GM20000 (cell line): ENCODE data around the gene INHBB.

ENCODE experiments used
- DNase-seq: peaks from one replicate; pipeline ENCODE4 v3.0.0; 2012; ENCODE audit warnings: low spot score
- TF ChIP-seq, protein P1 (sequence below): IDR thresholded peaks from 2 replicates; pipeline ENCODE4 v1.5.1; 2012; ENCODE audit warnings: mild to moderate bottlenecking, control low read depth; ENCODE audit errors: extremely low read depth, missing control alignments

INHBB gene

DNA sequence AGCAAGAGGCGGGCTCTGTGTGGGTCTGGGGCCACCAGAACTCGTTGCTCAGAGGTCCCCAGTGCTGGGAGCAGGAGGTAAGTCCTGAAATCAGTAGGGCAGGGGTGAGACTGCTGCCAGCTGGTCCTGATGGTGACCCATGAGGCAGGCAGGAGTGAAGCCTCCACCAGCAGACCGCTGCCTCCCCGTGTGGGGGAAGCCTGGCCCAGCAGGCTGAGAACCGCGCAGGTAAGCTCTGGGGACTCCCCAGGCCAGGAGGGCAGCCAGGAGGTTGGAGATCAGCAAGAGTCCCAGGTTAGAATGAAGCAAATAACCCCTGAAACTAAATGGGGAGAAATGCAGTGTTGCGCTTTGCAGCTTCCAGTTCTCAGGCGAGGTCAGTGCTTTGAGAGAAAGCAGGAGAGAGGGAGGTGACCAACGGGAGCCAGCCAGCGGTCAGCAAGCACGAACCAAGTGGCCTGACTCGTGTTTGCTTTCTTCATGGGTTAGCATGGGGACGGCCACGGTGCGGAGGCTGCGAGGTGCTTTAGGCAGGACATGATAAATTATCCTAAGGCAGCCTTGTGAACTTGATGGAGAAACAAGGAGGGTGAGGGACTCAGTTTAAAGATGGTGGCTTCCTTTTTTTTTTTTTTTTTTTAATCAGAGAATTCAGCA is 26.2 kb downstream of the INHBB start:
- TF ChIP-seq, protein P1, sequence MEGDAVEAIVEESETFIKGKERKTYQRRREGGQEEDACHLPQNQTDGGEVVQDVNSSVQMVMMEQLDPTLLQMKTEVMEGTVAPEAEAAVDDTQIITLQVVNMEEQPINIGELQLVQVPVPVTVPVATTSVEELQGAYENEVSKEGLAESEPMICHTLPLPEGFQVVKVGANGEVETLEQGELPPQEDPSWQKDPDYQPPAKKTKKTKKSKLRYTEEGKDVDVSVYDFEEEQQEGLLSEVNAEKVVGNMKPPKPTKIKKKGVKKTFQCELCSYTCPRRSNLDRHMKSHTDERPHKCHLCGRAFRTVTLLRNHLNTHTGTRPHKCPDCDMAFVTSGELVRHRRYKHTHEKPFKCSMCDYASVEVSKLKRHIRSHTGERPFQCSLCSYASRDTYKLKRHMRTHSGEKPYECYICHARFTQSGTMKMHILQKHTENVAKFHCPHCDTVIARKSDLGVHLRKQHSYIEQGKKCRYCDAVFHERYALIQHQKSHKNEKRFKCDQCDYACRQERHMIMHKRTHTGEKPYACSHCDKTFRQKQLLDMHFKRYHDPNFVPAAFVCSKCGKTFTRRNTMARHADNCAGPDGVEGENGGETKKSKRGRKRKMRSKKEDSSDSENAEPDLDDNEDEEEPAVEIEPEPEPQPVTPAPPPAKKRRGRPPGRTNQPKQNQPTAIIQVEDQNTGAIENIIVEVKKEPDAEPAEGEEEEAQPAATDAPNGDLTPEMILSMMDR, result no peak
- no peak for DNase-seq

DNA sequence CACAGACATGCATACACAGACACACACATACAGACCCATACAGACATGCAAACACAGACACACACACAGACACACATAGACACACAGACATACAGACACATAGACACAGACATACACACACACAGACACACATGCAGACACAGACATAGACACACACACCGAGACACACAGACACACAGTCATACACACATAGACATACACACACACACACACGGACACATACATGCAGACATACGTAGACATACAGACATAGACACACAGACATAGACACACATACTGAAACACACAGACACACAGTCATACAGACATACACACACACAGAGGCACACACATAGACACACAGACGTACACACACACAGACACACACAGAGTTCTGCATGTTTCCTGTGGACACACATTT is 26.9 kb downstream of the INHBB start:
- no peak for DNase-seq
- TF ChIP-seq, protein P1, result no peak

DNA sequence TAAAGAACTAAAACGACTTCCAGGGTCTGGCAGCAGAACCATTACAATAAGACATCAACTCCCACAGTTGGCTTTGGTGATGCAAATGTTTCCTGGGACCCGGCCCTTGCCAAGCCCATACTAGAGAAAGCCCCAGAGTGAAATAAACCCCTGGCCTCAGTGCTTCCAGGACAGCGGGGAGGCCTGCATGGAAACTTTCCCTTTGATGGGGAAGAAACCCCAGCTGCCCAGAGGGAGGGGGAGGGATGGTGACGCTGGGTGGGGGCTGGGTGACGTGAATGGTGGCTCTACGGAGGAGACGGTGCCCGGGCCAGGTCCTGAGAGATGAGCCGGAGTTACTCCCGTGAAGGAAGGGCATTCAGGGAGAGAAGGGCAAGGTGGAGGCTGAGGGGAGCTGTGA is 27.5 kb downstream of the INHBB start:
- TF ChIP-seq, protein P1, result no peak
- no peak for DNase-seq

DNA sequence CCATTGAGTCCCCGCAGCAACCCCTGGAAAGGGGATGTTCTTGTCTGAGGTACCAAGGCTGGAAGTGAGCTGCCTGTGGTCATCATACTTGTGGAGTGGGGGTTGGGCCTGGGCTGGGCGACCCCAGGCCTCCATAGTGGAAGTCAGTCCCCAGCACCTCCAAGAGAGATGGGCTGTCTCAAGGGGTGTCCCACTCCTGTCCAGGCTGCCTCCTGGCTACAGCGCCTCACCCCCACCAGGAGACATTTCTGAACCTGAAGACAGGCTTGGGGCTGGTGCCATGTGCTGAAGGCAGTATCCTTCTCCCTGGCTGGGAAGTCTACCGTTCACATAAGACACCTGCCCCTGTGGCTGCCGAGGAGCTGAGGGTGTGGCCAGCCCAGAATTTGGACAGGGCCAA is 28.9 kb downstream of the INHBB start:
- no peak for DNase-seq
- TF ChIP-seq, protein P1, result no peak

DNA sequence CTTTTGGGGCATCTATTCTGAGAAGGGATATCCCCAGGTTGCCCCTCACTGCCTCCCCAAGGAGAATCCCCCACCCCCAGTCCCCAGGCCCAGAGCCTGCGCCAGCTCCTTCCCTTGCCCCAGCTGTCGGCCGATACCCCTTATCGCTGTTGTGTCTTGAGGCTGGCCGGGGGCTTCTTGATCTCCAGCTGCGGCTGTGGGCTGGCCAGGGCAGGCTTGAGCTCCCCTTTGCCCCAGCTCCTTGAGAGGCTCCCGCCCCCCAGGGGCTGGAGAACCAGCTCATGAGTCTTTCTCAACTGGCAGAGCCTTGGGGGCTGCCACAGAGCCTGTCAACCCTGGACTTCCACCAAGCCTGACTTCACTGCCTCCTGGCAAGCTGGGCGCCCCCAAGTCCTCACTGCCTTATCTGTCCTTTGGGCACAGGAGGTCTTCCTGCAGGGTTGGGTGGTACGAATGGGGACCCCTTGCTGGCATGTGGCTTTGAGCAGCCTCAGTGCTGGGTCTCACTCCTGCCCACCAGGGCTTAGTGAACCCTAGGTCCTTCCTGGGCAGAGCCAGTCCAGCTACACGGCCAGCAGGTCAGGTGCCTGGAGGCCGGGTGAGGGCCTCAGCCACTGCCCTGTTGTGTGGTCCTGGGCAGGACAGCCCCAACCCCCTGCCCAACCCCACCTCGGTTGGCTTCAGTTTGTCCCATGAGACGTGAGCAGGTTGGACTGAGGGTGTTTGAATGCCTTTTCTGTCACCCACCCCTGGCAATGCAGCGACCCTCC is 29.5 kb downstream of the INHBB start:
- TF ChIP-seq, protein P1, result no peak
- no peak for DNase-seq

DNA sequence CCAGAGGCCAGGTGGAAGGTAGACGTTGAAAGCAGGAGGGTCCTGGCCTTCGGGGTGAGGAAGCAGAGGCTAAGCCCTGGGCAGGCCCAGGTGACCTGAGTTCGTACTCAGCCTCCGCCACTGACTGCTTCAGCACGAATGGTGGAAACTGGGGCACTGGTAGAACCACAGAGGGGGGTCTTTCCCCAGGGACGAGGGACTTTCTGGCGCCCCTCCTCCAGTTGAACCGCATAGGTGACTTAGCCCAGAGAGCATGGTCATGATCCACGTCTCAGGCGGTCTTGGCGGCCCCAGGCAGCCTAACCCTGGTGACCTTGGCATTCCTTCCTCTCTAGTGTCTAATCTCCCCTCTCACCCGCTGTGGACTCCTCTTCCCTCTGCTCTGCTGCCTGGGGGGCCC is 30.2 kb downstream of the INHBB start:
- no peak for DNase-seq
- TF ChIP-seq, protein P1, result no peak
